HG02973 (cell line): ENCODE results near the gene VENTX.

Experiments used
- ATAC-seq: cut with Tn5 transposase; IDR thresholded peaks from one replicate; pipeline ENCODE4 v1.9.1; 2021; ENCODE audit warnings: moderate library complexity; ENCODE audit not compliant: unreplicated experiment

The VENTX gene

GRCh38 chr10:133235265-133235855 lies 2.3 kb upstream of the VENTX start:
- no peak for ATAC-seq

- no peak for ATAC-seq
These were observed 1.7 kb upstream of the VENTX start for GRCh38 chr10:133235932-133236331.

DNA sequence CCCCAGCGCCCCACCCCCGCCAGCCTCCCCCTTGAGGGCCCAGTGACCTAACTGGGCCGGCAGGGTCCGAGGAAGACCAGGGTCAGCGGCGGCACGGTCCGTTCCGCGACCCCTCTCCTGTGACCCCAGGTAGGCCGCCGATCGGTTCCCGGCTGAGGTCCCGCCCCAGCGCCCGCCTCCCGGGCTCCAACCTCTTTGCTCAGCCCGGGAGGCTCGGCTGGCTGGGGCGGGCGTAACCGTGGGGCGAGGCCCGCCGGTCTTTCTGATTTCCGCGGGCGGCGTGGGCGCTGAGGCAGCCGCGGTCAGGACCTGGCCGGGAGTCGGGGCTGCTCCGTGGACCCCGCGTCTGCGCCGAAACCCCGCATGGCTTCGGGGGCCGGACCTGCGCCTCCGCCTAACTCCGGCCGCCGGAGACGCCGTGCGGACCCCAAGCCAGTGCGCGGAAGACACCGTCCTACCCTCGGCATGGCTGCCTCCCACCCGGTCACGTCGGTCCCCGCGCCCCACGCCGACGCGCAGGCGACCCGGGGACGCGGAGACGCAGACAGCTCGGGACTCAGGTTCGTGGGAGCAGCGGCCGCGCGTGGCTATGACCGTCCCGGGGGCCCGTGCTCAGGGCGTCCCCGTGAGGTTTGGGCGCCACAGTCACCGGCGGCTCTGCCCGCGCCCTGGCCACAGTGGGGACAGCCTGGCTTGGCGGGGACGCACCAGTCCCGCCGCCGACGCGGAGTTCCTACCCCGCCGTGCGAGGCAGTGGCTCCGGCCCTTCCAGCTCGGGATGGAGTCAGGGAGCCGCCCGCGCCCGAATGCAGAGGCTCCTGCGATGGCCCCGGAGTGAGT lies 1.0 kb upstream of the VENTX start:
- no peak for ATAC-seq

DNA sequence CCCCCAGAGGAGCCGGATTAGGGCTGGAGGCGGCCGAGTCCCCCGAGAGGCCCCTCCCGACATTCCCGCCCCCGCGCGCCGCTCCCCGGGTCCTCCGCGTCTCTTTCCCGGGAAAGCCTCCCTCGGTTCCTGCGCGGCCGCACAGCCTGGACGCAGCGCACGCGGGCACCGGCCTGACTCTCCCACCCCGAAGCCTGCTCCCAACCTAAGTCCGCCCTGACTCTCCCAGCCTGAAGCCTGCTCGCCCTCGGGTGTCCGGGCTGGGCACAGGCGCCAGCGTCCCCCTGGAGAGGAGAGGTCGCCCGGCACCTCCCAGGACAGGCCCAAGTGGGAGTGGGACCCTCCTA lies 441 bp upstream of the VENTX start:
- ATAC-seq: no peak

- no peak for ATAC-seq
These were observed 780 bp downstream of the VENTX start for GRCh38 chr10:133238466-133238804.

DNA sequence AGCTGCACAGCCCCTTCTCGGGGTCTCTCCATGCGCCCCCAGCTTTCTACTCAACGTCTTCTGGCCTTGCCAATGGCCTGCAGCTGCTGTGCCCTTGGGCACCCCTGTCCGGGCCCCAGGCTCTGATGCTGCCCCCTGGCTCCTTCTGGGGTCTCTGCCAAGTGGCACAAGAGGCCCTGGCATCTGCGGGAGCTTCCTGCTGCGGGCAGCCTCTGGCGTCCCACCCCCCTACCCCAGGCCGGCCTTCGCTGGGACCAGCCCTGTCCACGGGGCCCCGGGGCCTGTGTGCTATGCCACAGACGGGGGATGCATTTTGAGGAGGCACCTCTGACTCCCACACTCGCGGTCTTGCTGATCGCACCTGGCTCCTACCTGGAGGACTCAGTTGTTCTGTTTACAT lies 2.3 kb downstream of the VENTX start:
- no peak for ATAC-seq

- ATAC-seq: no peak
These were observed 4.0 kb downstream of the VENTX start for GRCh38 chr10:133241501-133242205.

- ATAC-seq: no peak
These were observed 5.1 kb downstream of the VENTX start for GRCh38 chr10:133242611-133243356.

DNA sequence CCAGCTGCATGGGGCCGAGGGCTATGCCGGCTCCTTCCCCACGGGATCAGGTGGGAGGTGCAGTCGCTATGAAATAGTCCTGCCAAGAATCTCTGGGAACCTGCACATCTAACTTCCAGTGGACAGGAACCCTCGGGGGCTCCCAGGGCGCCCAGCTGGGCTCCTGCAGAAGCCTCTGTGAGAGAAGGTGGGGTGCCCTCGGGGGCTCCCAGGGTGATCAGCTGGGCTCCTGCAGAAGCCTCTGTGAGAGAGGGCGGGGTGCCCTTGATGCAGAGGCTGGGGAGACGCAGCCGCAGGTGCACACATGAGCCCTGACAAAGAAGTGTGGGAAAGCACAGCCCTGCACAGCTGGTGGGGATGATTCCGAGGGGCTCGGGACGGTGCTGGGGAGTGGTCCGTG lies 5.9 kb downstream of the VENTX start:
- no peak for ATAC-seq

GRCh38 chr10:133245439-133246235 lies 8.0 kb downstream of the VENTX start:
- ATAC-seq: no peak

DNA sequence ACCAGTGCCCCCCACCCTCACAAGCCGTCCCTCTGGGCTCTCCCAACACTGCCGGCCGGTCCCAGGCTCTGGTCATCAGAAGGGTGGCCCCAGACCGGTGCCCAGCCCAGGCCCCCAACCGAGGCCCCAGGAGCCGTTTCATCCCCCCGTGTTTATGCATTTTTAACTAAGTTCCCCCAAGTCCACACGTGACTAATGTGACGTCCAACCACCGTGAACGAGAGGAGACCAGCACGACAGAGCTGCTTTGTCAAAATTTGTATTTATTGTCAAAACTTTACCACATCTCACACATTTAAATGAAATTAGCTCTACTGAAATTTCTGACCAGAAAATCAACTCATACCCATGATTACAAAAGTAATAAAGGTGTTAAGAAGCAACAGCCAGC lies 8.6 kb downstream of the VENTX start:
- no peak for ATAC-seq

GRCh38 chr10:133247681-133248333 lies 10.2 kb downstream of the VENTX start:
- ATAC-seq: no peak

DNA sequence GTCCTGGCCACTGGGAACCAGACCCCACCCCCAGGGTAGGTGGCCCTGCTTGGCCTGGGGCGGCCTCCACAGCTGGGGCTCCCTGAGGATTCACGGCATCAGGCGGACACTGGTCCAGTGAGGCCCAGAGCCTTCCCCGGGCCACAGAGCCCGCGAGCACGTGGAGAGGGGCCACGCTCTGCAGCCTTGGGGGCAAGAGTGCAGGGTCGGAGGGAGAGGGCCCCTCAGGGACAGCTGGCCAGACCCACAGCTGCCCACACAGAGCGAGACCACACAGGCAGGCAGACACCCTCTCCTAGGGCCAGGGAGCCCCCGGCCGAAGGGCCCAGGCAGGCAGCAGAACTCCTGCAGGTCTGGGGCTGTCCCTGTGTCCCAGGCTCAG lies 10.7 kb downstream of the VENTX start:
- no peak for ATAC-seq

DNA sequence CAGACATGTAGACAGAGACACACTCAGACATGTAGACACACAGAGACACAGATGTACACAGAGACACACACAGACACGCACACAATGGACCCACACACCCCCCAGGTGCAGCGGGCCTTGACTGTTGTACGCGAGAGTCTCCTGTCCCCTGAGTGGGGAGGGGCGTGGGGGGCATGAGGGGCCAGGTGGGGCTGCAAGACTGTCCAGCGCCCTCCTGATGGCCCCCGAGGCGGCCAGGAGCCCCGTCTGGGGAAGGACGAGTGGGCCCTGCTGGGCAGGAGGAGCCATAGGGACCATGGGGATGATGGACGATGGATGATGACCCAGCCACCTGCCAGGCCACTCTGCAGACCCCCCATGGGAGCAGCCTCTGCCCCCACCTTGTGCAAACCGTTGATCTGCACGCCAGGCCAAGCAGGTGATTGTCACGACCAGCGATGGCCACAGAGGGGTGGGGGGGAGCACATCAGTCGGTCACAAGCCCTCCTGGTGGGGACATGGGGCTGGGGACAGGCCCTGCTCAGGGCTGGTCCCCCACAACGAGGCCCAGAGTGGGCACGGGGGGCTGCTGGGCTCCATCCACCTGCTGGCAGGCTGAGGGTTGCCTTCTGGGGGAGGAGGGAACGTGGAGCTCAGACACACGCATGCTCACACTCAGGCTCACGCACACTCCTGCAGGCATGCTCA lies 11.6 kb downstream of the VENTX start:
- ATAC-seq: no peak

GRCh38 chr10:133249975-133250754 lies 12.5 kb downstream of the VENTX start:
- no peak for ATAC-seq

- no peak for ATAC-seq
These were observed 13.9 kb downstream of the VENTX start for GRCh38 chr10:133251388-133252222.

GRCh38 chr10:133252223-133252552 lies 14.5 kb downstream of the VENTX start:
- no peak for ATAC-seq

DNA sequence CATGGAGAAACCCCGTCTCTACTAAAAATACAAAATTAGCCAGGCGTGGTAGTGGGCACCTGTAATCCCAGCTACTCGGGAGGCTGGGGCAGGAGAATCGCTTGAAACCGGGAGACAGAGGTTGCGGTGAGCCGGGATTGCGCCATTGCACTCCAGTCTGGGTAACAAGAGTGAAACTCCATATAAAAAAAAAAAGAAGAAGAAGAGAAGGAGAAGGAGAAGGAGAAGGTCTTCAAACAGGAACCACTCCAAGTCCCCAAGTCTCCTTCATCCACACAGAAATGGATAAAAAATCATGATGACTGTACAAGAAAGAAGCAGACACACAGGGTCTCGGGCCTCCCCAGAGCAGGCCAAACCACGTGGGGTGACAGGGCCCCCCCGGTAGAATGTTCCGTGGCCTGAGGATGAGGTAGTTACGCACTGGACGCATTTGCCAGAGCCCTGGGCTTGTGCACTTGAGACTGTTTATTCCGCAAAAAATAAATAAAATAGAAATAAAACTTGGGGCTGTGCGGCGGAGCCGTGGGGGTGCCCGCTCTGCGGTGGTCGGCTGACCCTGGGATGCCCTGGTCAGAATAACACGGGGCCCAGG lies 15.8 kb downstream of the VENTX start:
- ATAC-seq: no peak
